GM21367 (cell line): Measurements from ENCODE around the gene NR3C1.

ENCODE experiments used
- ATAC-seq: cut with Tn5 transposase; IDR thresholded peaks from one replicate; pipeline ENCODE4 v1.9.1; 2021; ENCODE audit not compliant: unreplicated experiment

The NR3C1 gene

GRCh38 chr5:143239882-143240518 lies 163.5 kb downstream of the NR3C1 start:
- no peak for ATAC-seq

DNA sequence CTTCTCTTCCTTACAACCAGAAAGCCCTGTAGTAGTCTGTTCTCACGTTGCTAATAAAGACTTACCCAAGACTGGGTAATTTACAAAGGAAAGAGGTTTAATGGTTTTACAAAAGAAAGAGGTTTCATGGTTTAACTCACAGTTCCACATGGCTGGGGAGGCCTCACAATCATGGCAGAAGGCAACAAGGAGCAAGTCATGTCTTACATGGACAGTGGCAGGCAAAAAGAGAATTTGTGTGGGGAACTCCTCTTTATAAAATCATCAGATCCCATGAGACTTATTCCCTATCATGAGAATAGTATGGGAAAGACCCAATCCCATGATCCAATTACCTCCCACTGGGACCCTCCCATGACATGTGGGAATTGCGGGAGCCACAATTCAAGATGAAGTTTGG lies 164.9 kb downstream of the NR3C1 start:
- ATAC-seq: no peak

DNA sequence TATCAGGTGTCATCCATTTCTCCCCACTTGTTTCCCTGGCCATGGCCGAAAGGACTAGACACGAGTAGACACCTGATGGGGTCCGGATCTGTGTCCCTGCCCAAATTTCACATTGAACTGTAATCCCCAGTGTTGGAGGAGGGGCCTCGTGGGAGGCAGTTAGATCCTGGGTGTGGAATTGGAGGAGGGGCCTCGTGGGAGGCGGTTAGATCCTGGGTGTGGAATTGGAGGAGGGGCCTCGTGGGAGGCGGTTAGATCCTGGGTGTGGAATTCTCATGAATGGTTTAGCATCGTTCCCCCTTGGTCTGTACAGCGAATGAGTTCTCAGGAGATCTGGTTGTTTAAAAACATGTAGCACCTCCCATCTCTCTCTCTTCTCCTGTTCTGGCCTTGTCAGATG lies 165.8 kb downstream of the NR3C1 start:
- ATAC-seq: no peak

DNA sequence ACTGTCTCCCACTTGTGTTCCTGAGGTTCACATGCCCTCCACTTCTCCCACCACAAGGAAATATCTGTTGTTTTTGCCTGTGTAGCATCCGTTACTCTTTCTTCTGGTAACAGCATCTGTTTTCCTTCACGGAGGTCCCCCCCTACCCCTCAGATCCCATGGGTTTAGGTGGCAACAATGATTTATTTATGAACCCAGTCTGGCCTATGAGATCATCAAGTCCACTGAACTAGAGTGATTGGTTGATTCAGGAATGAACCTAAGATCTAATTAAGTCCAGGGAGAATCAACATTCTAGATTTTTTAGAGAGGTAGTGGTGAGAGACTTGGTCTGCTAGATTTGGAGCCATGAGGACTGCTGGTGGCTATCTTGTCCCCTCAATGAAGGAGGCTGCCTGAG lies 166.8 kb downstream of the NR3C1 start:
- no peak for ATAC-seq

DNA sequence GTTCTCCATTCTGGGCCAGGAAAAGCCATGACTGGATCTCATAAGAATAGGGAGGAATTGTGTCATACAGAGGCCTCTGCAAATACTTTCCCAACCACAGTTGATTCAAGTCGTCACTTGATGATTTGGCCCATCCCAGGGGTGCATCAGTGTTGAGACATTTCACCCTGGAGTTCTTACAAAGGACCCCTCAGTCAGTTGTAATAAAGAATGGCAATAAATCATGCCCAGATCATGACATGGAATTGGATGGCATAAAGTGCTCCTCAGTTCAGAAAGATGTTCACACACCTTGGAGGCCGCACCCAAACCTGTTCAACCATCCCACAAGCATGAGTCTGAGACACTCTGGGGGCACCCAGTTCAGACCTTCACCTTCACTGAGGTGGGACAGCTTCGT lies 168.1 kb downstream of the NR3C1 start:
- no peak for ATAC-seq

- no peak for ATAC-seq
Observed at GRCh38 chr5:143234162-143234842, 169.2 kb downstream of the NR3C1 start.

DNA sequence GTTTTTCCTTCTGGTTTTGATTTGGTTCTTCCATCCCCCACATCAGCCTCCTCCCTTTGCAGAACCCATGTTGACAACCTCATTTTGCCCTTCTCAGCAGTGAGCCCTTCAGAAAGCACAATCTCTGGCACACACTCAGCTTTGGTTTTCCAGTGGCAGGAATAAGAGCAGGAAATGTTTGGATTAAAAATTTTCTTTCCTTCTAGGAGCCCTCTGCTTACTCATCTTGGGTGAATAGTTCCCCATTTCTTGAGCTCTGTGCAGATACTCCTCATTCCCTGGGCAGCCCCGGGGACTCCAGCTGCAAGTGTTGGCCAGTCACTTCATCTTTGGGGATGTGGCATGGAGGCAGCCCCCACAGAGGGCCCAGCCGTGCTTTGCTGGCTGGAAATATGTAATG lies 170.5 kb downstream of the NR3C1 start:
- no peak for ATAC-seq

- no peak for ATAC-seq
Observed at GRCh38 chr5:143231973-143232812, 171.3 kb downstream of the NR3C1 start.

- no peak for ATAC-seq
Observed at GRCh38 chr5:143231416-143231815, 172.1 kb downstream of the NR3C1 start.

DNA sequence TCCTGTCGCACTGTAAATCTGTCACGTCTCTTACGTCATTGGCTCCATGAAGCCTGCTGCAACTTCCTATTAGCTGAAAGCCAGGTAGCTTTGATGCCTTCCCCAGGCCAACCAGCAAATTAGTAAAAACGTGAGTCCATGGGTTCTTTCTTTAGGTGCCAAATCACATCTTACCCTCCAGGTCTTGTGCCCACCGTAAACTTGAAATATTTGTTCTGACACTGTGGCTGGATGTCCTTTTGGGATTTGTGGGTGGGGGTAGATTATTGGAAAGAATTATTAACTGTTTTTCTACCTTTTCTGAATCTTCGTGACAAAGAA lies 172.8 kb downstream of the NR3C1 start:
- ATAC-seq: no peak

DNA sequence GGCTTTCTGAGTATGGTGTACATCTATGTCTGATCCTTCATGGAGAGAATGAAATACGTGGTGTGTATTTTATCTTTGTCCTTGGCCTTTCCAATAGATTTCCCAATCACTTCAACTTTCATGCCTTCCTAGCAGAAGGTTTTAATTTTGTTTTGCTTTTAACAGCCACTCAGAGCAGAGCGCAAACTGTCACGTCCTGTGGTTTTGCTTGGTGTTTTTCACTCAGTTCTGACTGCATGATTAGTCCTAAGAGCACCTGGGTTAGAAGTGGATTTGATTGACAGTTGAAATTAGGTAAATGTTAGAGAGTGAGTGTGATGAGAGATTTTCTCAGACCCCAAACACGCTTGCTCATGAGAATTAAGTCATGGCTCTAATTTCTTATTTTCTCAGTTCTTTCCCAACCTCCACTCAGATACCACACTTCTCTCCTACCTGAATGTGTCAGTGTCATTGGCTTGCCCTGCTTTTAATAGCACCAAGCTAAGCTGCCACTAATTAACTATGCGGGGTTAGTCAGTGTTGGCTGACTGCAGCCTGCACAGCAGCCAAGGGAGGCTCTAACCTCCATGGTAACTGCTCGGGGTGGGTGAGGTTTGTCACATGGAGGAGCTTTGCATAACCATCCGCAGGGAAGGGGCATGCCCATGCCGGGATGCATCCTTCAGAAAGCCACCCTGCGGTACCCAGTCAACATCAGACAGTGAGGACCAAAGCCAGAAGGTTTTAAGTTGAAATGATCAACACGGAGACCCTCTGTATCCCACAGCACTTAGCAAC lies 173.4 kb downstream of the NR3C1 start:
- peak; percentile 75 for ATAC-seq

DNA sequence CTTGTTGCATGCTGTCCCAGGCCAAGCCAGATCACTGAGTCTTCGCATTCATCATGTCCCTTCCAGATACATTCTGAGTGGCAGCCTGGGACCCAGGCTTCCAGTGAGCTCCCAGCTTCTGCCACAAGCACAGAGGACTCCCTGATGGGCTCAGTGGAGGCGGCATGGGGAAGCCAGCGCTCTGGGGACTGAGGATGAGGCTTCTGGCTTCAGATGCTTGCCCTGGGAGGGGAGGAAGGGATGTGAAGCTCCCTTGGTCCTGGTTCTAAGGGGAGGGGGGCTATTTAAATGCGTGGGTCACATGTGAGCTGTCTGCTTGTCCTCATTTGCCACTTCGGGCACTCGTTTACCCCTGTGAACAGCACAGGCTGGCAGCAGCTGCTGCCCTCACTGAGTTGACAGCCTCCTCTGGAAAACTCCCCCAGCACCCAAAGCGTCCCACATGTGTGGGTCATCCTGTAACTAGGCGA lies 174.0 kb downstream of the NR3C1 start:
- ATAC-seq: peak; percentile 37

GRCh38 chr5:143228597-143229293 lies 174.7 kb downstream of the NR3C1 start:
- ATAC-seq: no peak
